ENCODE data around the gene MRPL53. TPM values are rescaled to one million over a fixed set of nuclear protein-coding genes. Genes with fewer than 3 reads are reported as not detected.

Gene MRPL53
- total and polyA plus RNA-seq, 2 of the 13 experiments (the other 11 are each of a cell fraction or from before 2014, with no cell fraction given): 34.3 to 51.9 TPM

- TF ChIP-seq, protein P1, sequence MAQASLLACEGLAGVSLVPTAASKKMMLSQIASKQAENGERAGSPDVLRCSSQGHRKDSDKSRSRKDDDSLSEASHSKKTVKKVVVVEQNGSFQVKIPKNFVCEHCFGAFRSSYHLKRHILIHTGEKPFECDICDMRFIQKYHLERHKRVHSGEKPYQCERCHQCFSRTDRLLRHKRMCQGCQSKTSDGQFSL (CRISPR knock-in tag; IDR thresholded peaks at IDR 0.05): 0 out of 2 replicates have a peak, but pooled peaks have one; percentile 61
- TF ChIP-seq ZNF460 (CRISPR knock-in tag; IDR thresholded peaks at IDR 0.05; ENCODE audit: borderline replicate concordance) (no peak), ELF3 (CRISPR knock-in tag; IDR thresholded peaks at IDR 0.05) (no peak), REL (CRISPR knock-in tag; conservative IDR thresholded peaks at IDR 0.05) (no peak), ZNF589 (CRISPR knock-in tag; conservative IDR thresholded peaks at IDR 0.05) (no peak), ZNF331 (CRISPR knock-in tag; IDR thresholded peaks at IDR 0.05) (no peak), THAP8 (CRISPR knock-in tag; IDR thresholded peaks at IDR 0.05; ENCODE audit: borderline replicate concordance) (no peak), SP1 (IDR thresholded peaks at IDR 0.05) (no peak), SP1 (CRISPR knock-in tag; IDR thresholded peaks at IDR 0.05) (no peak), TOPORS (CRISPR knock-in tag; IDR thresholded peaks at IDR 0.05) (0 out of 2 replicates have a peak, but pooled peaks have one; percentile 33), SMARCC2 (IDR thresholded peaks at IDR 0.05) (no peak), KAT2B (IDR thresholded peaks at IDR 0.05; ENCODE audit: borderline replicate concordance, low read depth, low read length) (no peak), ZNF207 (IDR thresholded peaks at IDR 0.05; ENCODE audit: borderline replicate concordance) (no peak), ZNF607 (CRISPR knock-in tag; IDR thresholded peaks at IDR 0.05; ENCODE audit: borderline replicate concordance) (peak; percentile 79; the same call in 1 of the 2 replicates), MYPOP (CRISPR knock-in tag; IDR thresholded peaks at IDR 0.05) (peak; percentile 54), CEBPG (CRISPR knock-in tag; IDR thresholded peaks at IDR 0.05) (0 out of 2 replicates have a peak, but pooled peaks have one; percentile 1), ZNF788 (CRISPR knock-in tag; IDR thresholded peaks at IDR 0.05; ENCODE audit: borderline replicate concordance) (peak; percentile 31; the same call in 1 of the 2 replicates), SAFB2 (CRISPR knock-in tag; IDR thresholded peaks at IDR 0.05; ENCODE audit: borderline replicate concordance, low read depth) (peak; percentile 15; the same call in 1 of the 2 replicates), EHMT2 (IDR thresholded peaks at IDR 0.05; ENCODE audit: borderline replicate concordance, low read depth, low read length) (no peak), NR2F1 (CRISPR knock-in tag; IDR thresholded peaks at IDR 0.05) (0 out of 4 replicates have a peak, but pooled peaks of 1 of the 2 experiments have one; percentile 14)
- TF ChIP-seq, protein P2, sequence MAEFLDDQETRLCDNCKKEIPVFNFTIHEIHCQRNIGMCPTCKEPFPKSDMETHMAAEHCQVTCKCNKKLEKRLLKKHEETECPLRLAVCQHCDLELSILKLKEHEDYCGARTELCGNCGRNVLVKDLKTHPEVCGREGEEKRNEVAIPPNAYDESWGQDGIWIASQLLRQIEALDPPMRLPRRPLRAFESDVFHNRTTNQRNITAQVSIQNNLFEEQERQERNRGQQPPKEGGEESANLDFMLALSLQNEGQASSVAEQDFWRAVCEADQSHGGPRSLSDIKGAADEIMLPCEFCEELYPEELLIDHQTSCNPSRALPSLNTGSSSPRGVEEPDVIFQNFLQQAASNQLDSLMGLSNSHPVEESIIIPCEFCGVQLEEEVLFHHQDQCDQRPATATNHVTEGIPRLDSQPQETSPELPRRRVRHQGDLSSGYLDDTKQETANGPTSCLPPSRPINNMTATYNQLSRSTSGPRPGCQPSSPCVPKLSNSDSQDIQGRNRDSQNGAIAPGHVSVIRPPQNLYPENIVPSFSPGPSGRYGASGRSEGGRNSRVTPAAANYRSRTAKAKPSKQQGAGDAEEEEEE (CRISPR knock-in tag; IDR thresholded peaks at IDR 0.05; ENCODE audit: borderline replicate concordance): no peak
Measured at GRCh38 chr2:74424139-74424992, 48.1 kb downstream of the MRPL53 start (continued).

Data from HepG2 (cell line).